ENCODE measurements around the gene COL4A3. TPM values are rescaled to one million over a fixed set of nuclear protein-coding genes. Genes with fewer than 3 reads are reported as not detected.
A peak's percentile ranks its signal among the peaks of the same experiment; 100 is the strongest.

The COL4A3 gene
- total RNA-seq (2011; cell fraction: chromatin; rRNA removed; ENCODE audit: low replicate concordance): not detected in 2 replicates
- not detected in 2 replicates for total RNA-seq (2011; cell fraction: nucleolus; rRNA removed)
- total RNA-seq (2011; cell fraction: nucleoplasm; rRNA removed): not detected in 2 replicates
- total RNA-seq (2014; rRNA removed): not detected in 2 replicates
- not detected in 2 replicates for total RNA-seq (2014; rRNA removed; fragmentation: Illumina TruSeq; extraction: Trizol)
- total RNA-seq (2015; rRNA removed; fragmentation: Illumina TruSeq; extraction: Trizol): not detected in 2 replicates
- 0.27 TPM in 1 of 2 replicates, not detected in the other for total RNA-seq (2021)
- polyA plus RNA-seq (2011; rRNA removed): not detected in 2 replicates
- not detected in 2 replicates for polyA plus RNA-seq (2011; cell fraction: cytosol; rRNA removed)
- not detected in 2 replicates for polyA plus RNA-seq (2011; cell fraction: nucleus; rRNA removed)
- polyA plus RNA-seq (2012): 0.22 TPM in 1 of 2 replicates, not detected in the other
- polyA plus RNA-seq (2014; fragmentation: Illumina TruSeq; extraction: Trizol): not detected in 2 replicates
- polyA plus RNA-seq (2014; fragmentation: Nextera tagmentation; extraction: Ambion mirVana): not detected
- polyA plus RNA-seq (2014; rRNA removed): not detected in 2 replicates
- not detected in 2 replicates for polyA minus RNA-seq (2011; rRNA and poly(A)+ RNA removed)
- polyA minus RNA-seq (2011; cell fraction: cytosol; rRNA and poly(A)+ RNA removed): 0.55 TPM in 1 of 2 replicates, not detected in the other
- polyA minus RNA-seq (2011; cell fraction: nucleus; rRNA and poly(A)+ RNA removed): not detected in 2 replicates
- Bru-seq, nascent RNA: not detected
- BruChase-seq, experiment 1, labeled RNA remaining after a 2-hour chase: percentile 2 among the genes with signal in this experiment
- BruChase-seq, experiment 2, labeled RNA remaining after a 6-hour chase: percentile 4 among the genes with signal in this experiment
- long read RNA-seq, experiment 1: 0 reads
- long read RNA-seq, experiment 2: 0 reads
- long read RNA-seq, experiment 3: 0 reads

DNA sequence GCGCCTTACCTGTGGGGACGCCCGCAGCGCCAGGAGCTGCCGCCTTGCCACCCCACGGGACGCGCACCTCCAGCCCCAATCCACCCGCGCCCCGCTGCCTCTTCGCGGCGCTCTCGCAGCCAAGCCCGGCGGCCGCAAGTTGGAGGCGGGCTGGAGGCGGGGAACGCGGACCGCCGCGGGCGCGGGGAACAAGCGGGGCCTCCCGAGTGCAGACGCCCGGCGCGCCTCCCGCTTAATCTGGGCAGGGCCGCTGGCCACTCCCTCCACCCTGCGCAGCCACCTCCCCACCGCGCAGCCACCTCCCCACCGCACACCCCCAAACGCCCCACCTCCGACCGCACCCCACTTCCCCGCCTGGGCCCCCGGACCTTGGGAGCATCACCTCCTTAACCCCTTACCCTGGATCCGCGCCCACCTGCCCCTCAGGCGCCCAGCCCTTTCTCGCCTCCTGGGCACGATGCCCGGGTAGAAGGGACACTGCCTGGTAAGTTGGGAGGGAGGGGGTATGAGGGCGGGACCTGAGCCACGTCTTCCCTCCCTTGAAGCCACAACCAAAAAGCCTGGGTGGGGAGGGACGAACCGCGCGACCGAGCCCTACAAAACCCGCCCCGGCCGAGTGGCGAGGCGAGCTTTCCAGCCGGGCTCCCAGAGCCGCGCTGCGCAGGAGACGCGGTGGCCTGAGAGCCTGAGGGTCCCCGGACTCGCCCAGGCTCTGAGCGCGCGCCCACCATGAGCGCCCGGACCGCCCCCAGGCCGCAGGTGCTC, at the start of gene COL4A3, which contains the start of gene COL4A4:
Gene COL4A3, plus strand, starts transcription at position 627 of the 765 bp plus-strand sequence. Its CDS starts 103 bp downstream, at position 730.
Gene COL4A4, minus strand, starts transcription at position 208 of the 765 bp plus-strand sequence. CDS start 16,722 bp downstream, outside the sequence.
- H2AFZ ChIP-seq (ENCODE audit: low read depth, low read length): no peak within 1 kb of the TSS
- DNase-seq (ENCODE audit: extremely low read depth in 1 of 4, low spot score in 3 of 4): no peak
- BruUV-seq (replicated peaks): no TSS peak
- TF ChIP-seq ILK (tag; IDR thresholded peaks at IDR 0.05; ENCODE audit: borderline replicate concordance, low read depth) (no peak), MIER1 (IDR thresholded peaks at IDR 0.05; ENCODE audit: low read depth) (no peak), HMBOX1 (IDR thresholded peaks at IDR 0.05) (no peak), DMBX1 (CRISPR knock-in tag; IDR thresholded peaks at IDR 0.05; ENCODE audit: borderline replicate concordance) (no peak), CBFB (CRISPR knock-in tag; IDR thresholded peaks at IDR 0.05) (no peak), ZNF146 (CRISPR knock-in tag; IDR thresholded peaks at IDR 0.05; ENCODE audit: unreplicated experiment) (no peak), CTCF (IDR thresholded peaks at IDR 0.05 in 2 of 3, conservative IDR thresholded peaks at IDR 0.05 in 1 of 3; ENCODE audit: insufficient read depth in 2 of 3, low read depth in 1 of 3, low read length in 3 of 3) (no peak), RFX7 (CRISPR knock-in tag; IDR thresholded peaks at IDR 0.05) (no peak), E2F8 (IDR thresholded peaks at IDR 0.05; ENCODE audit: low read depth, partially characterized antibody) (no peak), TAF1 (IDR thresholded peaks at IDR 0.05; ENCODE audit: control insufficient read depth, extremely low read depth, insufficient read depth, low read length, severe bottlenecking) (no peak)
- TF ChIP-seq, protein P1, sequence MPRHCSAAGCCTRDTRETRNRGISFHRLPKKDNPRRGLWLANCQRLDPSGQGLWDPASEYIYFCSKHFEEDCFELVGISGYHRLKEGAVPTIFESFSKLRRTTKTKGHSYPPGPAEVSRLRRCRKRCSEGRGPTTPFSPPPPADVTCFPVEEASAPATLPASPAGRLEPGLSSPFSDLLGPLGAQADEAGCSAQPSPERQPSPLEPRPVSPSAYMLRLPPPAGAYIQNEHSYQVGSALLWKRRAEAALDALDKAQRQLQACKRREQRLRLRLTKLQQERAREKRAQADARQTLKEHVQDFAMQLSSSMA (CRISPR knock-in tag; IDR thresholded peaks at IDR 0.05): no peak

More for the DNA sequence above, at the start of gene COL4A3, which contains the start of gene COL4A4:
- no peak within 1 kb of the TSS for H3K4me3 ChIP-seq
- in situ Hi-C loops (cut with MboI) (no loop called here), intact Hi-C loops (cut with micrococcal nuclease) (no loop called here)
- no peak for FAIRE-seq
- H3K4me2 ChIP-seq (ENCODE audit: insufficient read depth, low read length): no peak within 1 kb of the TSS
- CTCF ChIA-PET (ENCODE audit: low intra/inter-chr PET ratio): no interaction called here
- POLR2A ChIA-PET: no interaction called here
- no peak within 1 kb of the TSS for H3K27ac ChIP-seq (ENCODE audit: extremely low read depth, low read depth, low read length)
- no peak within 1 kb of the TSS for H3K9ac ChIP-seq (ENCODE audit: insufficient read depth in 1 of 2, low read depth in 2 of 2, low read length in 2 of 2)
- no peaks in the 10 kb centered on the region for H3K79me2 ChIP-seq (ENCODE audit: control insufficient read depth, insufficient read depth, low read length)
- ATAC-seq: no peak
- H4K20me1 ChIP-seq (replicated peaks; ENCODE audit: control insufficient read depth, insufficient read depth, low read length): no peaks in the 10 kb centered on the region
- WGBS (ENCODE audit: insufficient coverage, low coverage, missing lambda C conversion rate): 5% methylated on average over 4 of the region's 77 CpGs
- H3K4me1 ChIP-seq (replicated peaks in 1 of 2; ENCODE audit: control insufficient read depth in 2 of 2, insufficient read depth in 2 of 2, low read length in 2 of 2): peaks cover 0 to 12% of the 10 kb centered on the region in 2 experiments; a peak in 1 of 5 replicates
- H3K36me3 ChIP-seq (ENCODE audit: control insufficient read depth, insufficient read depth, low read length): no peaks in the 10 kb centered on the region
- peaks cover 0 to 7% of the 10 kb centered on the region in 2 experiments; a peak in 2 of 5 replicates for H3K27me3 ChIP-seq (ENCODE audit: control insufficient read depth in 2 of 2, insufficient read depth in 2 of 2, low read length in 2 of 2)
- no peaks in the 10 kb centered on the region for H3K9me3 ChIP-seq (replicated peaks; ENCODE audit: control insufficient read depth, insufficient read depth, low read depth, low read length)
- H3K9me1 ChIP-seq (ENCODE audit: control insufficient read depth, insufficient read depth, low read length): no peaks in the 10 kb centered on the region

All from K562 (cell line).